NCI-H524 (cell line): ENCODE measurements around the gene BRSK2.

ENCODE experiments used
- DNase-seq, 2 experiments: peaks; one replicate each; lab custom pipeline; 2025; lab: John Stamatoyannopoulos, UW

BRSK2 gene

GRCh38 chr11:1375955-1376258 is 13.8 kb upstream of the BRSK2 start:
- no peak for DNase-seq

- no peak for DNase-seq
These were observed 12.4 kb upstream of the BRSK2 start for GRCh38 chr11:1377231-1377780.

- no peak for DNase-seq
These were observed 7.8 kb upstream of the BRSK2 start for GRCh38 chr11:1381793-1382425.

- DNase-seq: no peak
These were observed 7.3 kb upstream of the BRSK2 start for GRCh38 chr11:1382429-1382828.

- DNase-seq: peak; percentile 42 to 80
These were observed 6.7 kb upstream of the BRSK2 start for GRCh38 chr11:1382831-1383607.

- no peak for DNase-seq
These were observed 5.3 kb upstream of the BRSK2 start for GRCh38 chr11:1384199-1384970.

- no peak for DNase-seq
These were observed 2.2 kb upstream of the BRSK2 start for GRCh38 chr11:1387521-1387920.

GRCh38 chr11:1387961-1388762 is 1.6 kb upstream of the BRSK2 start:
- no peak for DNase-seq

GRCh38 chr11:1388763-1389102 is 1.0 kb upstream of the BRSK2 start:
- peak in 1 of 2 experiments; percentile 40 for DNase-seq

- peak; percentile 90 to 94 for DNase-seq
These were observed 417 bp upstream of the BRSK2 start for GRCh38 chr11:1389103-1389931.

GRCh38 chr11:1390569-1391164 is 933 bp downstream of the BRSK2 start:
- peak in 1 of 2 experiments; percentile 39 for DNase-seq

GRCh38 chr11:1391165-1392075 is 1.7 kb downstream of the BRSK2 start:
- DNase-seq: peak in 1 of 2 experiments; percentile 61

- DNase-seq: no peak
These were observed 2.4 kb downstream of the BRSK2 start for GRCh38 chr11:1392111-1392510.

GRCh38 chr11:1392561-1392960 is 2.8 kb downstream of the BRSK2 start:
- no peak for DNase-seq

- DNase-seq: no peak
These were observed 3.4 kb downstream of the BRSK2 start for GRCh38 chr11:1393038-1393710.

- DNase-seq: no peak
These were observed 5.4 kb downstream of the BRSK2 start for GRCh38 chr11:1394936-1395772.

GRCh38 chr11:1395773-1396374 is 6.1 kb downstream of the BRSK2 start:
- DNase-seq: peak in 1 of 2 experiments; percentile 43
